Spleen (tissue), 11 donors: Measurements from ENCODE around the gene CD24. TPM values are rescaled to one million over a fixed set of nuclear protein-coding genes. Genes with fewer than 3 reads are reported as not detected.

ENCODE experiments used
- DNase-seq: peaks from one replicate; pipeline ENCODE4 v3.0.0-alpha.2; 2020
- H3K27ac ChIP-seq, 8 donors: fragments of 200-600 bp; sonication (generic) in 7 of 8; 1 replicate in 4 of 8; 2 replicates in 4 of 8; pipeline versions ENCODE4 v1.5.0 to v1.8.0; 2016 to 2021; ENCODE audit warnings: inconsistent platforms in 4 of 8, mild to moderate bottlenecking in 4 of 8, moderate library complexity in 1 of 8
- H3K27me3 ChIP-seq, 7 donors: fragments of 200-600 bp; sonication (generic) in 6 of 7; replicated peaks in 1 of 7; 1 replicate in 4 of 7; 2 replicates in 3 of 7; pipeline versions ENCODE4 v1.5.0 to v1.8.0; 2016 to 2021; ENCODE audit warnings: inconsistent platforms in 3 of 7, mild to moderate bottlenecking in 1 of 7
- H3K36me3 ChIP-seq, 6 donors: fragments of 200-600 bp; sonication (generic) in 5 of 6; 1 replicate in 4 of 6; 2 replicates in 2 of 6; pipeline versions ENCODE4 v1.5.0 to v1.8.0; 2016 to 2021; ENCODE audit warnings: inconsistent platforms in 2 of 6
- H3K4me1 ChIP-seq, 6 donors: fragments of 200-600 bp; sonication (generic) in 5 of 6; 1 replicate in 3 of 6; 2 replicates in 3 of 6; pipeline versions ENCODE4 v1.5.0 to v1.8.0; 2016 to 2021; ENCODE audit warnings: inconsistent platforms in 3 of 6
- H3K4me3 ChIP-seq, 8 donors: fragments of 200-600 bp; sonication (generic) in 7 of 8; 1 replicate in 4 of 8; 2 replicates in 4 of 8; pipeline versions ENCODE4 v1.5.0 to v1.8.0; 2016 to 2021; ENCODE audit warnings: inconsistent platforms in 4 of 8, mild to moderate bottlenecking in 4 of 8, moderate library complexity in 2 of 8
- H3K9me3 ChIP-seq, 8 donors: fragments of 200-600 bp; sonication (generic) in 7 of 8; 1 replicate in 4 of 8; 2 replicates in 4 of 8; pipeline versions ENCODE4 v1.5.0 to v1.8.0; 2016 to 2021; ENCODE audit warnings: inconsistent platforms in 4 of 8
- POLR2A ChIP-seq, 3 donors: fragments of 450-650 bp; IDR thresholded peaks; one replicate each; pipeline ENCODE4 v1.5.1; 2017; ENCODE audit warnings: antibody characterized with exemption in 3 of 3, mild to moderate bottlenecking in 1 of 3
- POLR2AphosphoS5 ChIP-seq, 3 donors: sonication (generic); formaldehyde crosslinking; IDR thresholded peaks; one replicate each; pipeline ENCODE4 v1.5.1; 2017; ENCODE audit warnings: antibody characterized with exemption in 3 of 3
- WGBS, 5 donors: extraction: QIAGEN DNeasy Blood & Tissue Kit in 3 of 5; methylation state at CpG; one replicate each; pipeline versions ENCODE4 v1.1.5 to v1.1.7; 2013 to 2018; 5-methylcytosine and 5-hydroxymethylcytosine counted together
- intact Hi-C: fragments of 100-400 bp; cut with DNase I; formaldehyde crosslinking; loops from one replicate; pipeline ENCODE4 v1.15.0; 2023; ENCODE audit warnings: low total_unique reads
- polyA plus RNA-seq, 3 donors: library from polyadenylated mRNA; stranded (reverse); fragments of 200-250 nt; gene quantifications; one replicate each; pipeline ENCODE4 v1.2.1, GENCODE V29; 2013
- total RNA-seq, 7 donors: library from RNA; depleted of rRNA in 3 of 7; stranded (reverse); fragments of >200 nt in 3 of 7; fragmentation: NEBNext Ultra II Directional in 4 of 7; extraction: Animal tissue kit (Norgen Biotek cat#: 25700) in 4 of 7; gene quantifications; one replicate each; pipeline versions ENCODE4 v1.1.0 to v1.2.1, GENCODE V29; 2016 to 2021
- TF ChIP-seq, protein P1 (sequence below), 11 experiments: fragments of 200-600 bp in 7 of 11; fragments of 450-650 bp in 4 of 11; sonication (generic) in 4 of 11; IDR thresholded peaks in 8 of 11; conservative IDR thresholded peaks in 3 of 11; 1 replicate in 7 of 11; 2 replicates in 4 of 11; pipeline versions ENCODE4 v1.4.0 to v1.8.0; 2016 to 2021; ENCODE audit warnings: antibody characterized with exemption in 11 of 11, inconsistent platforms in 4 of 11, mild to moderate bottlenecking in 1 of 11
- donor health status: healthy with polysubstance abuse.
- donor health status: DM: no; HTN: no; CAD: no; lungs with moderate emphysema.
- donor health status: DM: no; HTN: no; CAD: no.
- donor health status: Bipolar disorder and iron deficiency.
- donor health status: healthy.
- donor health status: DM: no; HTN: no; CAD: no.
- donor health status: DM: yes; HTN: yes; CAD: no.

Gene CD24
- total and polyA plus RNA-seq, 10 donors = 28.3 to 119 (median 64.9) TPM

- no peak for DNase-seq
- Histone ChIP-seq H3K4me3 (no peak overlapping the region), H3K9me3 (no peaks in the 10 kb centered on the region), H3K4me1 (peaks cover 0 to 5% (median 0%) of the 10 kb centered on the region in 6 donors), H3K27ac (no peak overlapping the region), H3K36me3 (no peaks in the 10 kb centered on the region), H3K27me3 (peaks cover 0 to 8% (median 0%) of the 10 kb centered on the region in 7 donors)
- intact Hi-C loops = no loop called here
- 30 to 43% (median 33%) methylated on average over 9 of the region's 9 CpGs for WGBS, 5 donors
- TF ChIP-seq POLR2A (IDR thresholded peaks at IDR 0.05) = no peak
These were observed 34.7 kb downstream of the CD24 start for GRCh38 chr6:106939848-106940247.

DNA sequence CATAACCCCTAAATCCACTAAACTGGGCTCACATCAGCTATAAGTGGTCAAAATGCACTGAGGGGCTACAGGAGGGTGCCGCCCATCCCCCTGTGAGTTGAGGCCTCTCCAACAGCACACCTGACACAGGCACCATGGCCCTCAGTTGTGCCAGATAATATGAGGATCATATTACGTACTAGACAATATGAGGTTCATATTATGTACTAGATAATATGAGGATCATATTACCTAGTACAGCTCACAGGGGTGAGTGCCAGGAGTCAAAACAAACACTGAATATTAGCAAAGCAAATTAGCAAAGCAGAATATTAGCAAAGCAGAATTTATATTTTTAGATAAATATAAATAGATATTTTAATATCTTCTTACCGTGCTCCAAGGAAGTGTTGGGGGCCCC lies 35.3 kb downstream of the CD24 start:
- Histone ChIP-seq H3K9me3 (no peaks in the 10 kb centered on the region), H3K27me3 (peaks cover 0 to 1% (median 0%) of the 10 kb centered on the region in 7 donors), H3K4me1 (peaks cover 0 to 5% (median 0%) of the 10 kb centered on the region in 6 donors), H3K27ac (no peak overlapping the region), H3K4me3 (no peak overlapping the region), H3K36me3 (no peaks in the 10 kb centered on the region)
- intact Hi-C loops = no loop called here
- WGBS, 5 donors = 82 to 87% (median 86%) methylated on average over 3 of the region's 3 CpGs
- DNase-seq = no peak
- TF ChIP-seq, protein P1, sequence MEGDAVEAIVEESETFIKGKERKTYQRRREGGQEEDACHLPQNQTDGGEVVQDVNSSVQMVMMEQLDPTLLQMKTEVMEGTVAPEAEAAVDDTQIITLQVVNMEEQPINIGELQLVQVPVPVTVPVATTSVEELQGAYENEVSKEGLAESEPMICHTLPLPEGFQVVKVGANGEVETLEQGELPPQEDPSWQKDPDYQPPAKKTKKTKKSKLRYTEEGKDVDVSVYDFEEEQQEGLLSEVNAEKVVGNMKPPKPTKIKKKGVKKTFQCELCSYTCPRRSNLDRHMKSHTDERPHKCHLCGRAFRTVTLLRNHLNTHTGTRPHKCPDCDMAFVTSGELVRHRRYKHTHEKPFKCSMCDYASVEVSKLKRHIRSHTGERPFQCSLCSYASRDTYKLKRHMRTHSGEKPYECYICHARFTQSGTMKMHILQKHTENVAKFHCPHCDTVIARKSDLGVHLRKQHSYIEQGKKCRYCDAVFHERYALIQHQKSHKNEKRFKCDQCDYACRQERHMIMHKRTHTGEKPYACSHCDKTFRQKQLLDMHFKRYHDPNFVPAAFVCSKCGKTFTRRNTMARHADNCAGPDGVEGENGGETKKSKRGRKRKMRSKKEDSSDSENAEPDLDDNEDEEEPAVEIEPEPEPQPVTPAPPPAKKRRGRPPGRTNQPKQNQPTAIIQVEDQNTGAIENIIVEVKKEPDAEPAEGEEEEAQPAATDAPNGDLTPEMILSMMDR (IDR thresholded peaks at IDR 0.05 in 8 of 11, conservative IDR thresholded peaks at IDR 0.05 in 3 of 11) = no peak
- TF ChIP-seq POLR2A (IDR thresholded peaks at IDR 0.05) = no peak
- TF ChIP-seq POLR2AphosphoS5 (IDR thresholded peaks at IDR 0.05) = no peak

- Histone ChIP-seq H3K36me3 (no peaks in the 10 kb centered on the region), H3K27me3 (peaks cover 0 to 24% (median 0%) of the 10 kb centered on the region in 7 donors), H3K27ac (no peak overlapping the region), H3K9me3 (no peaks in the 10 kb centered on the region), H3K4me3 (no peak overlapping the region), H3K4me1 (no peaks in the 10 kb centered on the region)
- 27 to 41% (median 31%) methylated on average over 5 of the region's 5 CpGs for WGBS, 5 donors
- intact Hi-C loops = no loop called here
- DNase-seq = no peak
- TF ChIP-seq, protein P1 (IDR thresholded peaks at IDR 0.05 in 8 of 11, conservative IDR thresholded peaks at IDR 0.05 in 3 of 11) = no peak
- TF ChIP-seq POLR2AphosphoS5 (IDR thresholded peaks at IDR 0.05) (no peak), POLR2A (IDR thresholded peaks at IDR 0.05) (no peak)
These were observed 46.8 kb downstream of the CD24 start for GRCh38 chr6:106927531-106928398.

DNA sequence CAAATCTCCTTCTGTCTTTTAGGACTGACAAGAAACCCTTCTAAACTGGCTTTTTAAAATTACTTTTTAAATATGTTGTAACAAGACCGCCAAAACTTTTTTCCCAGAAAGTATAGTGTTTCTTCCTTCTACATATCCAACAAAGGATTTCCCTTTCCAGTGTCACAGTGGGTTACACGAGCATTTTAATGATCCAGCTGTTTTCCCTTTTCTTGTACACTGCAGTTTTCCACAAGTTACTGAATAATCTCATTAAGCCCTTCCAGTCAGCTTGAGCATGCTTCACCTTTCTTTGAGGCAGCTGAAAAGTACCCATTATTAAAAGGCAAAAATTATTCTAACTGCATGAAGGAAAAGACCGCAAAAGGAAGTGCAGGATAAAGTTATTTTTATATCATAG lies 48.6 kb downstream of the CD24 start:
- H3K27me3 ChIP-seq = peaks cover 0 to 24% (median 0%) of the 10 kb centered on the region in 7 donors
- no peaks in the 10 kb centered on the region for H3K9me3 ChIP-seq
- TF ChIP-seq POLR2AphosphoS5 (IDR thresholded peaks at IDR 0.05) (no peak), POLR2A (IDR thresholded peaks at IDR 0.05) (no peak)
- TF ChIP-seq, protein P1 (IDR thresholded peaks at IDR 0.05 in 8 of 11, conservative IDR thresholded peaks at IDR 0.05 in 3 of 11) = no peak
- intact Hi-C loops = no loop called here
- H3K4me1 ChIP-seq = no peaks in the 10 kb centered on the region
- no peaks in the 10 kb centered on the region for H3K36me3 ChIP-seq
- no peak for DNase-seq
- H3K4me3 ChIP-seq = no peak overlapping the region
- no peak overlapping the region for H3K27ac ChIP-seq
- 67 to 78% (median 73%) methylated on average over 3 of the region's 3 CpGs for WGBS, 5 donors
